ENCODE measurements around the gene CDYL2.

DNA sequence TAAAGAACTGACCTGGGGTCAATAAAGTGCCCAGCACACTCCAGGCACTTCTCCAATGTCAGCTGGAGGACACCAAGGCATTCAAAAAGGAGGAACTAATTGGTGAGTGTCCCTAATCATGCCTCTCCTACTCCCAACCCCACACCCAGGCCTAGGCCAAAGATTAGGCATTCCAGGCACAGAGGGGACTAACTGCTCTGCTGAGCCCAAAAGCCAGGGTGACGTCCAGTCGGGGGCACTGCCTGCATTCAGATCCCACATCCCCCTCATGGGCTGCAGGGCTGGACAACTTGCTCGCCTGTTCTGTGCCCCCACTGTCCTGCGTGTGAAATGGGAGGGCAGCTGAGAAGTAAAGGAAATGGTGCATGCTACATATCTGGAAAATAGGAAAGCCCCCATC is 148.2 kb downstream of the CDYL2 start:
- no peak for TF ChIP-seq CTCF (IDR thresholded peaks at IDR 0.05 in 4 of 5, conservative IDR thresholded peaks at IDR 0.05 in 1 of 5)
- TF ChIP-seq POLR2A (IDR thresholded peaks at IDR 0.05): no peak
